GM19351 (cell line): ENCODE data around the gene ZNF143.
"Not testable (repeated sequence)": the region's sequence is repeated elsewhere in the genome, so short reads cannot be mapped to it uniquely, and the experiment has no call there.

Experiments
- ATAC-seq: cut with Tn5 transposase; IDR thresholded peaks from one replicate; pipeline ENCODE4 v1.9.1; 2021; ENCODE audit warnings: mild to moderate bottlenecking, moderate library complexity; ENCODE audit not compliant: unreplicated experiment

Gene ZNF143

GRCh38 chr11:9535189-9535781, 74.5 kb downstream of the ZNF143 start:
- ATAC-seq: no peak

DNA sequence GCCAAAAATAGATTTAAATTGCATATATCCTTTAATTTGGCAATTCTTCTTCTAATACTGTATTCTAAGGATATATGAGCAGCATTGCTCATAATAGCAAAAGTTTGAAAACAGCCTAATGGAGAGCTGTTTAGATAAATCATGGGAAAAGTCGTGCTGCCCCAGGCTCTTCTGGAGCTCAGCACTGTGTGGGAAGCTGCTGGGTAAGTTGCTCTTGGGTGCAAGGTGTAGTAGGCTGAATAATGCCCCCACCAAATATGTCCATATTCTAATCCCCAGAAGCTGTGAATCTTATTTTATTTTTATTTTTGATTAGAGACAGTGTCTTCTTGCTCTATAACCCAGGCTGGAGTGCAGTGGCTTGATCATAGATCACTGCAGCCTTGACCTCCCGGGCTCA, 77.7 kb downstream of the ZNF143 start:
- ATAC-seq: no peak

DNA sequence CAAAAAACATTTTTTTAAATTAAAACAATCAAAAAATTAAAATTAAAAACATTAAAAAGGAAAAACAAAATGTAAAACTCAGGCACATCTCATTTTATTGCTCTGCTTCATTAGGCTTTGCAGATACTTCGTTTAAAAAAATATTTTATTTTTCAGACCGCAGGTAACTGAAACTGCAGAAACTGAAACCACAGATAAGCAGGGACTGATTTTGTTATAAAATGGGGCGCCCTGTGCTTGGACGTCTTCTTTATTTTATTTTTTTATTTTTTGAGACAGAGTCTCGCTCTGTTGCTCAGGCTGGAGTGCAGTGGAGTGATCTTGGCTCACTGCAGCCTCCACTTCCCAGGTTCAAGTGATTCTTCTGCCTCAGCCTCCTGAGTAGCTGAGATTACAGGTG, 88.4 kb downstream of the ZNF143 start:
- ATAC-seq: not testable (repeated sequence)

DNA sequence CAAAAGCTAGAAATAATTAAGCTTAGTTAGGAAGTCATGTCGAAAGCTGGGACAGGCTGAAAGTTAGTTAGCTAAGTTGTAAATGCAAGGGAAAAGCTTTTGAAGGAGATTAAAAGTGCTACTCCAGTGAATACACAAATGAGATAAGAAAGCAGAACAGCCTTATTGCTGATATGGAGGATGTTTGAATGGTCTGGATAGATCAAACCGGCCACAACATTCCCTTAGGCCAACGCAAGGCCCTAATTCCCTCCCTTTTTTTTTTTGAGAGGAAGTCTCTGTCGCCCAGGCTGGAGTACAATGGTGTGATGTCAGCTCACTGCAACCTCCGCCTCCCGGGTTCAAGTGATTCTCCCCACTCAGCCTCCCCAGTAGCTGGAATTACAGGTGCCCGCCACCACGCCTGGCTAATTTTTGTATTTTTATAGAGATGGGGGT, 89.4 kb downstream of the ZNF143 start:
- ATAC-seq: no peak

- ATAC-seq: no peak
Observed at GRCh38 chr11:9561279-9561982, 100.6 kb downstream of the ZNF143 start.

DNA sequence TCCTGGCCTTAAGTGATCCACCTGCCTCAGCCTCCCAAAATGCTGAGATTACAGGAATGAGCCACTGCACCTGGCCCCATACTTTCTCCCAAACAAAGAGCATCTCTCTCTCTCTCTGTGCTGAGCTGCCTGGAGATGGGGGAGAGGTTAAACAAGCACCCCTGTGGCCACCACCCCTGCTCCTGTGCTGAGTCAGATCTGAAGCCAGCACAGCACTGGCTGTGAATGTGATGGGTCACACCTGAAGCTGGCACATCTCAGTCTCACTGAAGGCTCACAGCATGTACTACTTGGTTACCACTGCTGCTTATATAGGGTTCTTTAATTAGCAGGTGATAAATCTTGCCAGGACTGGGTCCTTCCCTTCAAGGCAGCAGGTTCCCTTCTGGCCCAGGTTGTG, 101.9 kb downstream of the ZNF143 start:
- no peak for ATAC-seq

GRCh38 chr11:9563196-9563730, 102.5 kb downstream of the ZNF143 start:
- no peak for ATAC-seq

GRCh38 chr11:9565822-9566560, 105.2 kb downstream of the ZNF143 start:
- ATAC-seq: peak; percentile 93

DNA sequence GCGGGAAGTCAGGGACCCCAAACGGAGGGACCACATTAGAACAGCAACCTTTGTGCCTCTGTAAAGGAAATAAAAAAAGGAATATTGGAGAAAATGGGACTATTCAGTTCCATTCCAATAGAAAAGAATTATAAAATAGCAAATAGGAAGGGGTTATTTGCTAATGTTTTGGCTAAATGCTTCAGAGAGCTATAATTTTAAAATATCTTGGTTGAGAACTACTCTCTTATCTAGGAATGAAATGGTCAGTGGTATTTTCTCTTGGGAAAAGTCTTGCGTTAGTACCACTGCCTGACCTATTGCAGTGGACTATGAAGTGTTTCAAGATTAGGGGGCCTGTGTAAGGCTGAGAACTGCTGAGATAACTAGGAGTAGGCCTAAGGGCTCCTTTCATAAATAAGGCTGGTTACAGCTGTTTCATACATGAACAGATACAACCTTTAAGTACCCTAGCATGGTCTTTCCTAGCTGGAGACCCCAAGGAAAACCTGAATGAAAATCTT, 105.8 kb downstream of the ZNF143 start:
- ATAC-seq: no peak

DNA sequence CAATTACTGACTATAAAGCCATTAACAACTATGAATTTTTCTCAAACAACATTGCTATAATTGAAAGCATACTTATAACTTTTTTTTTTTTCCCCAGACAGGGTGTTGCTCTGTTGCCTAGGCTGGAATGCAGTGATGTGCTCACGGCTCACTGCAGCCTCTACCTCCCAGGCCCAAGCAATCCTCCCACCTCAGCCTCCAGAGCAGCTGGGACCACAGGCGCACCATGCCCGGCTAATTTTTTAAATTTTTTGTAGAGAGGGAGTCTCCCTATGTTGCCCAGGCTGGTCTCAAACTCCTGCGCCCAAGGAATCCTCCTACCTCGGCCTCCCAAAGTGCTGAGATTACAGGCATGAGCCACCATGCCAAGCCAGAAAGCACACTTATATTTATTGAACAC, 106.6 kb downstream of the ZNF143 start:
- no peak for ATAC-seq

GRCh38 chr11:9568161-9568853, 107.5 kb downstream of the ZNF143 start:
- ATAC-seq: no peak

- no peak for ATAC-seq
Observed at GRCh38 chr11:9568854-9569587, 108.2 kb downstream of the ZNF143 start.

- no peak for ATAC-seq
Observed at GRCh38 chr11:9569588-9570164, 108.9 kb downstream of the ZNF143 start.

GRCh38 chr11:9570313-9571025, 109.7 kb downstream of the ZNF143 start:
- ATAC-seq: no peak

- ATAC-seq: no peak
Observed at GRCh38 chr11:9571071-9571762, 110.4 kb downstream of the ZNF143 start.

- ATAC-seq: no peak
Observed at GRCh38 chr11:9571763-9572115, 110.9 kb downstream of the ZNF143 start.

- ATAC-seq: peak; percentile 79
Observed at GRCh38 chr11:9573052-9573774, 112.4 kb downstream of the ZNF143 start, which contains the start of gene WEE1. TSS of gene WEE1 (plus strand) at chr11:9573670. CDS start at chr11:9573934, 264 bp downstream.
